GM23338 (cell line): ENCODE data around the gene GPHN. TPM values are rescaled to one million over a fixed set of nuclear protein-coding genes. Genes with fewer than 3 reads are reported as not detected.

Experiments
- ATAC-seq: fragments of 200-7000 bp; cut with Tn5 transposase; 3 replicates; pipeline ENCODE4 v1.9.1; 2020
- DNase-seq: peaks from one replicate; pipeline ENCODE4 v3.0.0-alpha.2; 2015; ENCODE audit warnings: low spot score
- H2AFZ ChIP-seq: fragments of 200-600 bp; sonication (generic); 2 replicates; pipeline ENCODE4 v1.8.0; 2016; ENCODE audit warnings: antibody characterized with exemption, mild to moderate bottlenecking, moderate library complexity
- H3F3A ChIP-seq: fragments of 200-600 bp; sonication (generic); replicated peaks from 2 replicates; pipeline ENCODE4 v1.8.0; 2017; ENCODE audit warnings: antibody characterized with exemption, mixed run types, low read depth
- H3K27ac ChIP-seq: fragments of 200-600 bp; sonication (generic); 2 replicates; pipeline ENCODE4 v1.6.1; 2016; ENCODE audit warnings: low read depth
- H3K27me3 ChIP-seq: fragments of 200-600 bp; sonication (generic); 2 replicates; pipeline ENCODE4 v1.8.0; 2016; ENCODE audit warnings: mild to moderate bottlenecking, mixed run types, moderate library complexity; ENCODE audit not compliant: insufficient read depth
- H3K36me3 ChIP-seq: fragments of 200-600 bp; sonication (generic); 2 replicates; pipeline ENCODE4 v1.8.0; 2016; ENCODE audit warnings: mild to moderate bottlenecking; ENCODE audit not compliant: insufficient read depth
- H3K4me1 ChIP-seq: fragments of 200-600 bp; sonication (generic); 2 replicates; pipeline ENCODE4 v1.8.0; 2016; ENCODE audit warnings: mild to moderate bottlenecking, moderate library complexity; ENCODE audit not compliant: insufficient read depth
- H3K4me2 ChIP-seq: fragments of 200-600 bp; sonication (generic); 2 replicates; pipeline ENCODE4 v1.7.1; 2017; ENCODE audit warnings: mixed run types
- H3K4me3 ChIP-seq: fragments of 200-600 bp; sonication (generic); 2 replicates; pipeline ENCODE4 v1.6.1; 2016; ENCODE audit warnings: mixed run types
- H3K79me2 ChIP-seq: fragments of 200-600 bp; sonication (generic); replicated peaks from 2 replicates; pipeline ENCODE4 v1.8.0; 2017; ENCODE audit warnings: mild to moderate bottlenecking; ENCODE audit not compliant: insufficient read depth
- H3K9me2 ChIP-seq: fragments of 200-600 bp; sonication (generic); 2 replicates; pipeline ENCODE4 v1.8.0; 2017; ENCODE audit not compliant: insufficient read depth
- H4K20me1 ChIP-seq: fragments of 200-600 bp; sonication (generic); replicated peaks from 2 replicates; pipeline ENCODE4 v1.8.0; 2017; ENCODE audit warnings: mild to moderate bottlenecking; ENCODE audit not compliant: insufficient read depth
- H3K27ac Mint-ChIP-seq: 2 replicates; pipeline ENCODE4 v1.8.0; 2020; ENCODE audit warnings: inconsistent platforms, mild to moderate bottlenecking, moderate library complexity, mixed read lengths
- H3K27me3 Mint-ChIP-seq: 3 replicates; pipeline ENCODE4 v1.8.0; 2022; ENCODE audit warnings: low read depth, mild to moderate bottlenecking, moderate library complexity, mixed read lengths, inconsistent platforms; ENCODE audit not compliant: insufficient read depth, poor library complexity
- H3K36me3 Mint-ChIP-seq: 3 replicates; pipeline ENCODE4 v1.8.0; 2021; ENCODE audit warnings: low read depth, mild to moderate bottlenecking, inconsistent platforms, moderate library complexity, mixed read lengths
- H3K4me1 Mint-ChIP-seq: 3 replicates; pipeline ENCODE4 v1.8.0; 2020; ENCODE audit warnings: mild to moderate bottlenecking, inconsistent platforms, mixed read lengths
- H3K4me3 Mint-ChIP-seq: 3 replicates; pipeline ENCODE4 v1.8.0; 2021; ENCODE audit warnings: moderate library complexity, mild to moderate bottlenecking, inconsistent platforms, mixed read lengths
- H3K9me3 Mint-ChIP-seq: 3 replicates; pipeline ENCODE4 v1.8.0; 2020; ENCODE audit warnings: moderate library complexity, mild to moderate bottlenecking, inconsistent platforms, mixed read lengths
- CREB1 ChIP-seq: fragments of 250-450 bp; sonication (Bioruptor Pico); IDR thresholded peaks from 2 replicates; pipeline ENCODE4 v1.5.0; 2020; ENCODE audit warnings: low read depth, mild to moderate bottlenecking, moderate library complexity
- EZH2 ChIP-seq: fragments of 200-600 bp; sonication (generic); IDR thresholded peaks from one replicate; pipeline ENCODE4 v1.8.0; 2017; ENCODE audit warnings: antibody characterized with exemption, mild to moderate bottlenecking, low read depth; ENCODE audit not compliant: unreplicated experiment
- EZH2phosphoT487 ChIP-seq: fragments of 200-600 bp; sonication (generic); IDR thresholded peaks from one replicate; pipeline ENCODE4 v1.8.1; 2018; ENCODE audit warnings: antibody characterized with exemption; ENCODE audit not compliant: unreplicated experiment
- JUNB ChIP-seq: IDR thresholded peaks from one replicate; pipeline ENCODE4 v1.6.1; 2016; ENCODE audit warnings: antibody characterized with exemption; ENCODE audit not compliant: unreplicated experiment
- NANOG ChIP-seq: IDR thresholded peaks from 2 replicates; pipeline ENCODE4 v1.6.1; 2016; ENCODE audit warnings: antibody characterized with exemption, borderline replicate concordance
- STAT1 ChIP-seq: IDR thresholded peaks from one replicate; pipeline ENCODE4 v1.6.1; 2016; ENCODE audit warnings: antibody characterized with exemption; ENCODE audit not compliant: unreplicated experiment
- ZNF114 ChIP-seq: fragments of 250-450 bp; sonication (Bioruptor Pico); IDR thresholded peaks from 2 replicates; pipeline ENCODE4 v1.5.0; 2020; ENCODE audit warnings: mild to moderate bottlenecking, moderate library complexity
- ZNF331 ChIP-seq: fragments of 250-450 bp; sonication (Bioruptor Pico); IDR thresholded peaks from 2 replicates; pipeline ENCODE4 v1.5.0; 2020; ENCODE audit warnings: low read depth, mild to moderate bottlenecking, moderate library complexity
- ZNF462 ChIP-seq: fragments of 250-450 bp; sonication (Bioruptor Pico); IDR thresholded peaks from 2 replicates; pipeline ENCODE4 v1.5.0; 2020; ENCODE audit warnings: mild to moderate bottlenecking, moderate library complexity
- polyA plus RNA-seq: library from polyadenylated mRNA; unstranded; fragments of >200 nt; fragmentation: Nextera tagmentation; extraction: Ambion mirVana; gene quantifications from 2 replicates; pipeline ENCODE4 v1.2.1, GENCODE V29; 2016
- total RNA-seq: library from RNA; depleted of rRNA; stranded (reverse); fragments of >200 nt; shearing (Covaris generic); gene quantifications from 2 replicates; pipeline ENCODE4 v1.2.3, GENCODE V29; 2014
- TF ChIP-seq, protein P1 (sequence below): IDR thresholded peaks from 2 replicates; pipeline ENCODE4 v1.6.1; 2016; ENCODE audit warnings: antibody characterized with exemption
- TF ChIP-seq, protein P2 (sequence below): IDR thresholded peaks from one replicate; pipeline ENCODE4 v1.6.1; 2018; ENCODE audit warnings: antibody characterized with exemption; ENCODE audit not compliant: unreplicated experiment

The GPHN gene
- total and polyA plus RNA-seq, 2 experiments from 2014 or later, result 17.6 to 20.6 TPM

DNA sequence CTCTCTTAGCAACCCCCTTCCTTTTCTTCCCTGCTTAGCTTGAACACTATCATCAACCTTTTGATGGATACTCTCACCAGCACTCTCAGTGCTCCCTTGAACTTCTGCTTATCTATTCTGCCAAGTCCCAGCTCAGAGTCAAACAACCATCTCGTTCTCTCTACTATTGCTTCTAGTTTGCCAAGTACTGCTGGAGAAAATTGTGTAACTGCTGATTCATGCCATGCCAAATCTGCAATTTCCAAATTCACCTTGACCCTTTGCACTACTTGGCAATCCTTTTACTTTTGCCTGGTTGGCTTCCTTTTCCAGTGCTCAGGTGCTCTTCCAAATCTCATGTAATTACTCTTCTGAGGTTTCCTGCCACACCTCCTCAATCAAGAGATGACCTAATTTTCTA lies 24.6 kb upstream of the GPHN start:
- Histone ChIP-seq H3K27ac (no peak overlapping the region), H3K4me1 (no peaks in the 10 kb centered on the region), H3F3A (no peaks in the 10 kb centered on the region), H4K20me1 (no peaks in the 10 kb centered on the region), H3K4me3 (no peak overlapping the region), H3K4me2 (no peak overlapping the region), H3K36me3 (no peaks in the 10 kb centered on the region), H3K79me2 (no peaks in the 10 kb centered on the region), H3K27me3 (no peaks in the 10 kb centered on the region), H2AFZ (no peak overlapping the region), H3K9me2 (no peaks in the 10 kb centered on the region)
- no peak overlapping the region for H3K4me3 Mint-ChIP-seq
- ATAC-seq (no peak), DNase-seq (no peak)
- TF ChIP-seq ZNF114 (CRISPR knock-in tag) (no peak), ZNF462 (CRISPR knock-in tag) (no peak), NANOG (no peak), JUNB (no peak), EZH2 (no peak), ZNF331 (CRISPR knock-in tag) (no peak), EZH2phosphoT487 (no peak), STAT1 (no peak), CREB1 (CRISPR knock-in tag) (no peak)
- TF ChIP-seq, protein P1, sequence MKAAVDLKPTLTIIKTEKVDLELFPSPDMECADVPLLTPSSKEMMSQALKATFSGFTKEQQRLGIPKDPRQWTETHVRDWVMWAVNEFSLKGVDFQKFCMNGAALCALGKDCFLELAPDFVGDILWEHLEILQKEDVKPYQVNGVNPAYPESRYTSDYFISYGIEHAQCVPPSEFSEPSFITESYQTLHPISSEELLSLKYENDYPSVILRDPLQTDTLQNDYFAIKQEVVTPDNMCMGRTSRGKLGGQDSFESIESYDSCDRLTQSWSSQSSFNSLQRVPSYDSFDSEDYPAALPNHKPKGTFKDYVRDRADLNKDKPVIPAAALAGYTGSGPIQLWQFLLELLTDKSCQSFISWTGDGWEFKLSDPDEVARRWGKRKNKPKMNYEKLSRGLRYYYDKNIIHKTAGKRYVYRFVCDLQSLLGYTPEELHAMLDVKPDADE, result no peak
- TF ChIP-seq, protein P2, sequence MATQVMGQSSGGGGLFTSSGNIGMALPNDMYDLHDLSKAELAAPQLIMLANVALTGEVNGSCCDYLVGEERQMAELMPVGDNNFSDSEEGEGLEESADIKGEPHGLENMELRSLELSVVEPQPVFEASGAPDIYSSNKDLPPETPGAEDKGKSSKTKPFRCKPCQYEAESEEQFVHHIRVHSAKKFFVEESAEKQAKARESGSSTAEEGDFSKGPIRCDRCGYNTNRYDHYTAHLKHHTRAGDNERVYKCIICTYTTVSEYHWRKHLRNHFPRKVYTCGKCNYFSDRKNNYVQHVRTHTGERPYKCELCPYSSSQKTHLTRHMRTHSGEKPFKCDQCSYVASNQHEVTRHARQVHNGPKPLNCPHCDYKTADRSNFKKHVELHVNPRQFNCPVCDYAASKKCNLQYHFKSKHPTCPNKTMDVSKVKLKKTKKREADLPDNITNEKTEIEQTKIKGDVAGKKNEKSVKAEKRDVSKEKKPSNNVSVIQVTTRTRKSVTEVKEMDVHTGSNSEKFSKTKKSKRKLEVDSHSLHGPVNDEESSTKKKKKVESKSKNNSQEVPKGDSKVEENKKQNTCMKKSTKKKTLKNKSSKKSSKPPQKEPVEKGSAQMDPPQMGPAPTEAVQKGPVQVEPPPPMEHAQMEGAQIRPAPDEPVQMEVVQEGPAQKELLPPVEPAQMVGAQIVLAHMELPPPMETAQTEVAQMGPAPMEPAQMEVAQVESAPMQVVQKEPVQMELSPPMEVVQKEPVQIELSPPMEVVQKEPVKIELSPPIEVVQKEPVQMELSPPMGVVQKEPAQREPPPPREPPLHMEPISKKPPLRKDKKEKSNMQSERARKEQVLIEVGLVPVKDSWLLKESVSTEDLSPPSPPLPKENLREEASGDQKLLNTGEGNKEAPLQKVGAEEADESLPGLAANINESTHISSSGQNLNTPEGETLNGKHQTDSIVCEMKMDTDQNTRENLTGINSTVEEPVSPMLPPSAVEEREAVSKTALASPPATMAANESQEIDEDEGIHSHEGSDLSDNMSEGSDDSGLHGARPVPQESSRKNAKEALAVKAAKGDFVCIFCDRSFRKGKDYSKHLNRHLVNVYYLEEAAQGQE, result no peak
- no peaks in the 10 kb centered on the region for H3K9me3 Mint-ChIP-seq
- H3K36me3 Mint-ChIP-seq, result no peaks in the 10 kb centered on the region
- H3K4me1 Mint-ChIP-seq, result no peaks in the 10 kb centered on the region
- H3K27ac Mint-ChIP-seq, result no peak overlapping the region
- no peaks in the 10 kb centered on the region for H3K27me3 Mint-ChIP-seq
